ENCODE data around the gene SEMA3C.

DNA sequence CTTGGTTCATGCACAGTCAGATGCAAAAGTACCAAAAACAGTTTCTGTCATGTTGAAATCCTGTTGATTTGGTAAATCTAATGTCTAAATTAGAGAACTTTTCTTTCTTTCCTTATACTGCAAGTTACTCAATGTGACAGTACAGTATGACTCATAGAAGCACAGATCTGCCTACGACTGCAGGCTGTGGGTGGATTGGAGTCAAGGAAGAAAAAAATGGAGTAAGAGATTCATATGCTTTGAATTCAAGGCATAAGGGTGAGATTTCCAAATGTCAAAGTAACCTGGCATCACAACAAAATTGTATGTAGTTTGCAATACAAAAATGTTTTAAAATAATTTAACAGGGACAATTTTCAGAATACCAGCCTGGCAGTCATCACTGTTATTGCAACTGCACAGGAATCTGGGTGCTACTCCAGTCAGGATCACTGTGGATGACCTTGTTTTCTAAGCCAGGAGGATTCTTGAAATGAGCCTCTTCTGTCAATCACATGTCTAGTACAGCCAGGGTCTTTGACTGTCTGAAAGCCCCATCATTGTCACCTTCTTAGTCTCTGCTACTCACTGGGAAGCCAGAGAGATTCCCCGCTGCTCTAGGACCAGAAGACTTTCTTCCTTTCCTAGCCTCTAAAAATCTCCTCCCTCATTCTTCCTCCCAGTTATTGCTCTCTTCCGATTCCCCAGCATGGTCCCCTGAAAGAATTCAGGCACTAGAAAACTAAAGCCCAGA, 196.8 kb downstream of the SEMA3C start:
- no peak for TF ChIP-seq POLR2AphosphoS5 (IDR thresholded peaks at IDR 0.05)
- TF ChIP-seq, protein P1, sequence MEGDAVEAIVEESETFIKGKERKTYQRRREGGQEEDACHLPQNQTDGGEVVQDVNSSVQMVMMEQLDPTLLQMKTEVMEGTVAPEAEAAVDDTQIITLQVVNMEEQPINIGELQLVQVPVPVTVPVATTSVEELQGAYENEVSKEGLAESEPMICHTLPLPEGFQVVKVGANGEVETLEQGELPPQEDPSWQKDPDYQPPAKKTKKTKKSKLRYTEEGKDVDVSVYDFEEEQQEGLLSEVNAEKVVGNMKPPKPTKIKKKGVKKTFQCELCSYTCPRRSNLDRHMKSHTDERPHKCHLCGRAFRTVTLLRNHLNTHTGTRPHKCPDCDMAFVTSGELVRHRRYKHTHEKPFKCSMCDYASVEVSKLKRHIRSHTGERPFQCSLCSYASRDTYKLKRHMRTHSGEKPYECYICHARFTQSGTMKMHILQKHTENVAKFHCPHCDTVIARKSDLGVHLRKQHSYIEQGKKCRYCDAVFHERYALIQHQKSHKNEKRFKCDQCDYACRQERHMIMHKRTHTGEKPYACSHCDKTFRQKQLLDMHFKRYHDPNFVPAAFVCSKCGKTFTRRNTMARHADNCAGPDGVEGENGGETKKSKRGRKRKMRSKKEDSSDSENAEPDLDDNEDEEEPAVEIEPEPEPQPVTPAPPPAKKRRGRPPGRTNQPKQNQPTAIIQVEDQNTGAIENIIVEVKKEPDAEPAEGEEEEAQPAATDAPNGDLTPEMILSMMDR (IDR thresholded peaks at IDR 0.05 in 8 of 11, conservative IDR thresholded peaks at IDR 0.05 in 3 of 11), result no peak
- no peak for TF ChIP-seq POLR2A (IDR thresholded peaks at IDR 0.05)

Data from spleen (tissue), 7 donors.